CD4-positive, CD25-positive, alpha-beta regulatory T cell (primary cell): ENCODE results near the gene PRKAG3. TPM values are rescaled to one million over a fixed set of nuclear protein-coding genes. Genes with fewer than 3 reads are reported as not detected.
"Not testable (repeated sequence)": the region's sequence is repeated elsewhere in the genome, so short reads cannot be mapped to it uniquely, and the experiment has no call there.

Experiments
- ATAC-seq, 2 donors: fragments of 150-1000 bp; cut with Tn5 transposase; one replicate each; pipeline ENCODE4 v1.10.0; 2021; ENCODE audit warnings: low read depth in 2 of 2, moderate number of reproducible peaks in 2 of 2, moderate library complexity in 1 of 2
- DNase-seq, 3 donors: peaks; one replicate each; pipeline versions ENCODE4 v3.0.0 to v3.0.0-alpha.2; 2012 to 2022; ENCODE audit warnings: mixed read lengths in 1 of 3
- H3K27ac ChIP-seq: one replicate; pipeline ENCODE4 v1.7.0; 2013; ENCODE audit warnings: mild to moderate bottlenecking, low read length; ENCODE audit not compliant: insufficient read depth, poor library complexity, severe bottlenecking
- H3K27me3 ChIP-seq: one replicate; pipeline ENCODE4 v1.7.0; 2013; ENCODE audit warnings: low read length; ENCODE audit not compliant: control insufficient read depth, insufficient read depth
- H3K36me3 ChIP-seq: one replicate; pipeline ENCODE4 v1.7.0; 2013; ENCODE audit warnings: mild to moderate bottlenecking, low read length, moderate library complexity; ENCODE audit not compliant: control insufficient read depth, insufficient read depth
- H3K4me1 ChIP-seq: 2 replicates; pipeline ENCODE4 v1.7.0; 2013; ENCODE audit warnings: mild to moderate bottlenecking, low read length; ENCODE audit not compliant: insufficient read depth, control insufficient read depth, poor library complexity, severe bottlenecking
- H3K4me3 ChIP-seq: one replicate; pipeline ENCODE4 v1.7.0; 2013; ENCODE audit warnings: low read depth, mild to moderate bottlenecking, low read length, moderate library complexity
- H3K9me3 ChIP-seq, 2 experiments: 1 replicate in 1 of 2; 2 replicates in 1 of 2; pipeline ENCODE4 v1.7.0; 2013; ENCODE audit warnings: low read length in 2 of 2, mild to moderate bottlenecking in 1 of 2, moderate library complexity in 1 of 2; ENCODE audit not compliant: control insufficient read depth in 2 of 2
- H3K27ac Mint-ChIP-seq, 3 donors: one replicate each; pipeline ENCODE4 v1.8.0; 2020 to 2022; ENCODE audit warnings: mild to moderate bottlenecking in 3 of 3, mixed read lengths in 3 of 3, moderate library complexity in 2 of 3
- H3K27me3 Mint-ChIP-seq: one replicate; pipeline ENCODE4 v1.8.0; 2022; ENCODE audit warnings: mild to moderate bottlenecking, mixed read lengths
- H3K36me3 Mint-ChIP-seq: one replicate; pipeline ENCODE4 v1.8.0; 2020; ENCODE audit warnings: mixed read lengths
- H3K4me1 Mint-ChIP-seq, 4 donors: one replicate each; pipeline ENCODE4 v1.8.0; 2020 to 2022; ENCODE audit warnings: mixed read lengths in 4 of 4, mild to moderate bottlenecking in 1 of 4
- H3K4me3 Mint-ChIP-seq, 4 donors: one replicate each; pipeline ENCODE4 v1.8.0; 2020 to 2022; ENCODE audit warnings: mild to moderate bottlenecking in 4 of 4, mixed read lengths in 4 of 4, moderate library complexity in 3 of 4
- H3K9me3 Mint-ChIP-seq, 7 donors: one replicate each; pipeline ENCODE4 v1.8.0; 2020 to 2022; ENCODE audit warnings: mixed read lengths in 7 of 7, mild to moderate bottlenecking in 3 of 7, moderate library complexity in 2 of 7
- polyA plus RNA-seq, 4 donors: library from polyadenylated mRNA; unstranded; fragments of 300-500 nt; fragmentation: Illumina TruSeq; gene quantifications; one replicate each; pipeline ENCODE4 v1.2.3, GENCODE V29; 2021
- total RNA-seq: library from RNA; stranded (reverse); gene quantifications from one replicate; pipeline ENCODE4 v1.2.3, GENCODE V29; 2022

PRKAG3 gene
- total and polyA plus RNA-seq, 5 donors from 2014 or later, result not detected

- H3K27me3 Mint-ChIP-seq, result peaks cover 14% of the 10 kb centered on the region
- H3K27ac Mint-ChIP-seq, result no peak overlapping the region
- peaks cover 11% of the 10 kb centered on the region for H3K36me3 Mint-ChIP-seq
These were observed 57.7 kb downstream of the PRKAG3 start for GRCh38 chr2:218773881-218774280.

GRCh38 chr2:218772759-218773158, 58.8 kb downstream of the PRKAG3 start:
- peaks cover 12% of the 10 kb centered on the region for H3K27me3 Mint-ChIP-seq
- peaks cover 4 to 15% (median 9%) of the 10 kb centered on the region in 7 donors for H3K9me3 Mint-ChIP-seq

More at GRCh38 chr2:218773881-218774280, 57.7 kb downstream of the PRKAG3 start:
- Histone ChIP-seq H3K4me1 (no peaks in the 10 kb centered on the region), H3K27ac (no peak overlapping the region), H3K4me3 (no peak overlapping the region), H3K9me3 (peaks cover 0 to 18% of the 10 kb centered on the region in 2 experiments), H3K36me3 (no peaks in the 10 kb centered on the region), H3K27me3 (no peaks in the 10 kb centered on the region)
- Mint-ChIP-seq H3K4me1 (no peaks in the 10 kb centered on the region), H3K9me3 (peaks cover 4 to 15% (median 9%) of the 10 kb centered on the region in 7 donors), H3K4me3 (no peak overlapping the region)
- DNase-seq (no peak), ATAC-seq (no peak)

More at GRCh38 chr2:218772759-218773158, 58.8 kb downstream of the PRKAG3 start:
- not testable (repeated sequence) for H3K27ac Mint-ChIP-seq, H3K27me3 ChIP-seq, H3K36me3 ChIP-seq, ATAC-seq, H3K4me1 Mint-ChIP-seq, H3K27ac ChIP-seq, H3K4me3 Mint-ChIP-seq, DNase-seq, H3K4me1 ChIP-seq, H3K4me3 ChIP-seq
- H3K9me3 ChIP-seq, result peaks cover 0 to 16% of the 10 kb centered on the region in 2 experiments
- peaks cover 11% of the 10 kb centered on the region for H3K36me3 Mint-ChIP-seq

Other genes starting within 250 kb of the PRKAG3 start
- 0.12 TPM for gene PLCD4, start 223.9 kb downstream of the PRKAG3 start, total RNA-seq
- under 1 TPM in 2 of 4 donors, not detected in 2; 0.16 to 0.54 TPM for gene PLCD4, start 223.9 kb downstream of the PRKAG3 start, polyA plus RNA-seq
- 48.8 TPM for gene ZNF142, start 172.2 kb downstream of the PRKAG3 start, total RNA-seq
- 1 to 10 TPM; 5.6 to 8.7 (median 6.4) TPM for gene ZNF142, start 172.2 kb downstream of the PRKAG3 start, polyA plus RNA-seq
- 25.3 TPM for gene BCS1L, start 172.1 kb downstream of the PRKAG3 start, total RNA-seq
- 10 to 100 TPM; 11.7 to 15.3 (median 14.3) TPM for gene BCS1L, start 172.1 kb downstream of the PRKAG3 start, polyA plus RNA-seq
- gene RNF25, start 159.8 kb downstream of the PRKAG3 start, total RNA-seq, result 19.5 TPM
- gene RNF25, start 159.8 kb downstream of the PRKAG3 start, polyA plus RNA-seq, result 10 to 100 TPM; 20.0 to 25.6 (median 22.7) TPM
- 10.5 TPM for gene STK36, start 159.7 kb downstream of the PRKAG3 start, total RNA-seq
- 1 to 10 TPM; 1.8 to 3.7 (median 2.6) TPM for gene STK36, start 159.7 kb downstream of the PRKAG3 start, polyA plus RNA-seq
- 19.0 TPM for gene TTLL4, start 121.0 kb downstream of the PRKAG3 start, total RNA-seq
- gene TTLL4, start 121.0 kb downstream of the PRKAG3 start, polyA plus RNA-seq, result 1 to 10 TPM; 4.1 to 6.7 (median 4.8) TPM
- gene CYP27A1, start 49.7 kb downstream of the PRKAG3 start, total RNA-seq, result not detected
- gene CYP27A1, start 49.7 kb downstream of the PRKAG3 start, polyA plus RNA-seq, result under 1 TPM in 1 of 4 donors, not detected in 3; 0.13 TPM
- gene WNT6, start 28.0 kb upstream of the PRKAG3 start, total RNA-seq, result not detected
- gene WNT6, start 28.0 kb upstream of the PRKAG3 start, polyA plus RNA-seq, result not detected
- gene WNT10A, start 49.0 kb upstream of the PRKAG3 start, total RNA-seq, result 10.8 TPM
- 10 to 100 TPM in 1 of 4 donors, 1 to 10 TPM in 3; 6.3 to 11.0 (median 8.8) TPM for gene WNT10A, start 49.0 kb upstream of the PRKAG3 start, polyA plus RNA-seq
- not detected for gene CDK5R2, start 127.9 kb upstream of the PRKAG3 start, total RNA-seq
- not detected for gene CDK5R2, start 127.9 kb upstream of the PRKAG3 start, polyA plus RNA-seq
- gene FEV, start 153.4 kb upstream of the PRKAG3 start, total RNA-seq, result not detected
- not detected for gene FEV, start 153.4 kb upstream of the PRKAG3 start, polyA plus RNA-seq
- not detected for gene CRYBA2, start 161.6 kb upstream of the PRKAG3 start, total RNA-seq
- gene CRYBA2, start 161.6 kb upstream of the PRKAG3 start, polyA plus RNA-seq, result not detected
- gene CFAP65, start 209.7 kb upstream of the PRKAG3 start, total RNA-seq, result not detected
- not detected for gene CFAP65, start 209.7 kb upstream of the PRKAG3 start, polyA plus RNA-seq
- gene IHH, start 229.1 kb upstream of the PRKAG3 start, total RNA-seq, result not detected
- not detected for gene IHH, start 229.1 kb upstream of the PRKAG3 start, polyA plus RNA-seq